Transverse colon (tissue), 3 donors: ENCODE results near the gene GALNT9.

Experiments used
- CTCF ChIP-seq, 5 experiments: fragments of 200-600 bp in 3 of 5; fragments of 450-650 bp in 2 of 5; sonication (generic) in 3 of 5; IDR thresholded peaks; 1 replicate in 2 of 5; 2 replicates in 3 of 5; pipeline ENCODE4 v1.5.1; 2016 to 2017; ENCODE audit warnings: antibody characterized with exemption in 5 of 5, inconsistent platforms in 3 of 5, mild to moderate bottlenecking in 2 of 5, moderate library complexity in 1 of 5
- POLR2A ChIP-seq: fragments of 450-650 bp; IDR thresholded peaks from one replicate; pipeline ENCODE4 v1.6.1; 2016; ENCODE audit warnings: antibody characterized with exemption, mild to moderate bottlenecking, moderate library complexity

- no peak for TF ChIP-seq CTCF (IDR thresholded peaks at IDR 0.05)
- TF ChIP-seq POLR2A: no peak
Observed at GRCh38 chr12:132316497-132317232, 12.7 kb downstream of the GALNT9 start.
